Upper lobe of right lung (tissue), 1 donor: ENCODE data around the gene KIF16B. TPM values are rescaled to one million over a fixed set of nuclear protein-coding genes. Genes with fewer than 3 reads are reported as not detected.

Experiments used
- ATAC-seq: fragments of 200-7000 bp; cut with Tn5 transposase; one replicate; pipeline ENCODE4 v1.9.1; 2020; ENCODE audit warnings: mild to moderate bottlenecking, moderate library complexity
- DNase-seq: peaks from one replicate; pipeline ENCODE4 v3.0.0-alpha.2; 2020
- H3K27ac ChIP-seq: fragments of 200-600 bp; one replicate; pipeline ENCODE4 v1.8.0; 2022
- H3K27me3 ChIP-seq: fragments of 200-600 bp; one replicate; pipeline ENCODE4 v1.8.0; 2022; ENCODE audit warnings: mild to moderate bottlenecking
- H3K36me3 ChIP-seq: fragments of 200-600 bp; one replicate; pipeline ENCODE4 v1.8.0; 2022
- H3K4me1 ChIP-seq: fragments of 200-600 bp; one replicate; pipeline ENCODE4 v1.8.0; 2022
- H3K4me3 ChIP-seq: fragments of 200-600 bp; one replicate; pipeline ENCODE4 v1.8.0; 2022; ENCODE audit warnings: mild to moderate bottlenecking
- H3K9me3 ChIP-seq: fragments of 200-600 bp; one replicate; pipeline ENCODE4 v1.8.0; 2022
- CTCF ChIP-seq: fragments of 200-600 bp; IDR thresholded peaks from one replicate; pipeline ENCODE4 v1.8.0; 2022; ENCODE audit warnings: antibody characterized with exemption
- intact Hi-C: fragments of 100-400 bp; cut with DNase I; formaldehyde crosslinking; loops from one replicate; pipeline ENCODE4 v1.11.0; 2022
- total RNA-seq: library from RNA; stranded (reverse); fragmentation: NEBNext Ultra II Directional; extraction: Animal tissue kit (Norgen Biotek cat#: 25700); gene quantifications from one replicate; pipeline ENCODE4 v1.2.1, GENCODE V29; 2021
- donor health status: DM: no; HTN: yes; CAD: no; lungs with severe emphysema.

Gene KIF16B
- total RNA-seq, 1 donor from 2014 or later: 21.6 TPM

- H3K9me3 ChIP-seq: no peaks in the 10 kb centered on the region
- ATAC-seq (no peak), DNase-seq (no peak)
- no peaks in the 10 kb centered on the region for H3K36me3 ChIP-seq
- TF ChIP-seq CTCF: no peak
- no peak overlapping the region for H3K27ac ChIP-seq
- intact Hi-C loops: no loop called here
- H3K4me1 ChIP-seq: peaks cover 2% of the 10 kb centered on the region
- H3K4me3 ChIP-seq: no peak overlapping the region
- H3K27me3 ChIP-seq: no peaks in the 10 kb centered on the region
Measured at GRCh38 chr20:16617056-16617455, 43.8 kb upstream of the KIF16B start.

- DNase-seq (no peak), ATAC-seq (no peak)
- Histone ChIP-seq H3K4me1 (peaks cover 2% of the 10 kb centered on the region), H3K36me3 (no peaks in the 10 kb centered on the region), H3K4me3 (no peak overlapping the region), H3K27me3 (no peaks in the 10 kb centered on the region), H3K9me3 (no peaks in the 10 kb centered on the region), H3K27ac (no peak overlapping the region)
- intact Hi-C loops: no loop called here
- TF ChIP-seq CTCF: no peak
Measured at GRCh38 chr20:16616317-16616716, 43.1 kb upstream of the KIF16B start.

- ATAC-seq (peak; percentile 19), DNase-seq (no peak)
- intact Hi-C loops: no loop called here
- TF ChIP-seq CTCF: no peak
- Histone ChIP-seq H3K36me3 (no peaks in the 10 kb centered on the region), H3K4me1 (peaks cover 2% of the 10 kb centered on the region), H3K9me3 (no peaks in the 10 kb centered on the region), H3K27me3 (no peaks in the 10 kb centered on the region), H3K4me3 (no peak overlapping the region), H3K27ac (no peak overlapping the region)
Measured at GRCh38 chr20:16615199-16615598, 42.0 kb upstream of the KIF16B start.

GRCh38 chr20:16613954-16614353 lies 40.7 kb upstream of the KIF16B start:
- Histone ChIP-seq H3K36me3 (no peaks in the 10 kb centered on the region), H3K4me1 (peaks cover 2% of the 10 kb centered on the region), H3K9me3 (no peaks in the 10 kb centered on the region), H3K27ac (no peak overlapping the region), H3K27me3 (no peaks in the 10 kb centered on the region), H3K4me3 (no peak overlapping the region)
- no peak for DNase-seq
- TF ChIP-seq CTCF: no peak
- no peak for ATAC-seq
- intact Hi-C loops: no loop called here

- no peak for ATAC-seq
- peaks cover 2% of the 10 kb centered on the region for H3K4me1 ChIP-seq
- H3K27me3 ChIP-seq: no peaks in the 10 kb centered on the region
- no peak overlapping the region for H3K4me3 ChIP-seq
- no peaks in the 10 kb centered on the region for H3K9me3 ChIP-seq
- TF ChIP-seq CTCF: no peak
- no peak for DNase-seq
- no peaks in the 10 kb centered on the region for H3K36me3 ChIP-seq
- intact Hi-C loops: no loop called here
- no peak overlapping the region for H3K27ac ChIP-seq
Measured at GRCh38 chr20:16612706-16613105, 39.5 kb upstream of the KIF16B start.

- ATAC-seq (no peak), DNase-seq (no peak)
- Histone ChIP-seq H3K4me1 (peaks cover 2% of the 10 kb centered on the region), H3K27me3 (no peaks in the 10 kb centered on the region), H3K36me3 (no peaks in the 10 kb centered on the region), H3K9me3 (no peaks in the 10 kb centered on the region), H3K27ac (no peak overlapping the region), H3K4me3 (no peak overlapping the region)
- intact Hi-C loops: no loop called here
- TF ChIP-seq CTCF: no peak
Measured at GRCh38 chr20:16611817-16612216, 38.6 kb upstream of the KIF16B start.
